ENCODE data around the gene GALK1.

DNA sequence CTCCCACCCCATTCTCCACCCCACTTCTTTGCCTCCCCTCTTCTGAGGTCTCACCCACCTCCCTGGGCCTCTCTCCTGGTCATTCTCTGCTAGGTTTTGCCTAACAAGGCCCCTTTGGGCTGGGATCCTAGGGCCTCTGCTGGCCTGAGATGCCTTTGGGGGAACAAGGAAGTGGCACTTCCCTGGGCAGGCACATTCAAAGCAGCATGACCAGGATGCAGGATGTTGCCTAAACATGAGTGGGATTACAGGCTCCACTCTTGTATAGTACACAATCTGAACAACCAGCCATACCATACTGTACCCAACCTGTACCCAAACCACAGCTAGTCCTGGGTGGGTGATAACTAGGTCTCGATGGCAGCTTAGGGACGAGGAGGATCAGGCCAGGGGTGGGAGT, 9.0 kb downstream of the GALK1 start:
- TF ChIP-seq EZH2 (optimal IDR thresholded peaks at IDR 0.05; ENCODE audit: low read depth, low read length): no peak
- TF ChIP-seq, protein P1, sequence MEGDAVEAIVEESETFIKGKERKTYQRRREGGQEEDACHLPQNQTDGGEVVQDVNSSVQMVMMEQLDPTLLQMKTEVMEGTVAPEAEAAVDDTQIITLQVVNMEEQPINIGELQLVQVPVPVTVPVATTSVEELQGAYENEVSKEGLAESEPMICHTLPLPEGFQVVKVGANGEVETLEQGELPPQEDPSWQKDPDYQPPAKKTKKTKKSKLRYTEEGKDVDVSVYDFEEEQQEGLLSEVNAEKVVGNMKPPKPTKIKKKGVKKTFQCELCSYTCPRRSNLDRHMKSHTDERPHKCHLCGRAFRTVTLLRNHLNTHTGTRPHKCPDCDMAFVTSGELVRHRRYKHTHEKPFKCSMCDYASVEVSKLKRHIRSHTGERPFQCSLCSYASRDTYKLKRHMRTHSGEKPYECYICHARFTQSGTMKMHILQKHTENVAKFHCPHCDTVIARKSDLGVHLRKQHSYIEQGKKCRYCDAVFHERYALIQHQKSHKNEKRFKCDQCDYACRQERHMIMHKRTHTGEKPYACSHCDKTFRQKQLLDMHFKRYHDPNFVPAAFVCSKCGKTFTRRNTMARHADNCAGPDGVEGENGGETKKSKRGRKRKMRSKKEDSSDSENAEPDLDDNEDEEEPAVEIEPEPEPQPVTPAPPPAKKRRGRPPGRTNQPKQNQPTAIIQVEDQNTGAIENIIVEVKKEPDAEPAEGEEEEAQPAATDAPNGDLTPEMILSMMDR (IDR thresholded peaks at IDR 0.05; ENCODE audit: low read length): no peak
- no peak for TF ChIP-seq EZH2phosphoT487 (IDR thresholded peaks at IDR 0.05; ENCODE audit: low read length)
